HG03575 (cell line): ENCODE measurements around the gene NOXA1.
"Not testable (repeated sequence)": the region's sequence is repeated elsewhere in the genome, so short reads cannot be mapped to it uniquely, and the experiment has no call there.

Experiments
- ATAC-seq: cut with Tn5 transposase; IDR thresholded peaks from one replicate; pipeline ENCODE4 v1.9.1; 2021; ENCODE audit not compliant: unreplicated experiment, insufficient number of reproducible peaks, low FRiP score; ENCODE audit errors: extremely low read depth

Gene NOXA1

GRCh38 chr9:137398561-137399468 is 24.4 kb upstream of the NOXA1 start:
- ATAC-seq = no peak

- ATAC-seq = no peak
Measured at GRCh38 chr9:137402746-137403145, 20.4 kb upstream of the NOXA1 start.

- ATAC-seq = no peak
Measured at GRCh38 chr9:137403269-137403668, 19.9 kb upstream of the NOXA1 start.

GRCh38 chr9:137404961-137405567 is 18.1 kb upstream of the NOXA1 start:
- no peak for ATAC-seq

- no peak for ATAC-seq
Measured at GRCh38 chr9:137405677-137406081, 17.5 kb upstream of the NOXA1 start.

- no peak for ATAC-seq
Measured at GRCh38 chr9:137406085-137406760, 17.0 kb upstream of the NOXA1 start.

GRCh38 chr9:137406876-137407589 is 16.2 kb upstream of the NOXA1 start:
- ATAC-seq = no peak

- no peak for ATAC-seq
Measured at GRCh38 chr9:137407590-137408300, 15.4 kb upstream of the NOXA1 start.

- no peak for ATAC-seq
Measured at GRCh38 chr9:137408651-137409405, 14.4 kb upstream of the NOXA1 start.

GRCh38 chr9:137409515-137409914 is 13.7 kb upstream of the NOXA1 start:
- ATAC-seq = no peak

- not testable (repeated sequence) for ATAC-seq
Measured at GRCh38 chr9:137410236-137410890, 12.8 kb upstream of the NOXA1 start.

- no peak for ATAC-seq
Measured at GRCh38 chr9:137410891-137411249, 12.3 kb upstream of the NOXA1 start.

- no peak for ATAC-seq
Measured at GRCh38 chr9:137411260-137411644, 11.9 kb upstream of the NOXA1 start.

GRCh38 chr9:137411645-137412380 is 11.4 kb upstream of the NOXA1 start:
- ATAC-seq = no peak

- ATAC-seq = no peak
Measured at GRCh38 chr9:137412431-137412830, 10.8 kb upstream of the NOXA1 start.

- no peak for ATAC-seq
Measured at GRCh38 chr9:137415451-137415850, 7.7 kb upstream of the NOXA1 start.

GRCh38 chr9:137416006-137416562 is 7.1 kb upstream of the NOXA1 start:
- no peak for ATAC-seq
